Neural cell (in vitro differentiated cells): ENCODE measurements around the gene IL1R2. TPM values are rescaled to one million over a fixed set of nuclear protein-coding genes. Genes with fewer than 3 reads are reported as not detected.

Source experiments
- H2AFZ ChIP-seq: fragments of 200-600, 300-800 bp; sonication (generic), shearing (Covaris generic); 2 replicates; pipeline ENCODE4 v1.6.0; 2014; ENCODE audit warnings: low read depth, mild to moderate bottlenecking, antibody characterized with exemption, low read length, moderate library complexity
- H3F3A ChIP-seq: fragments of 200-600 bp; shearing (Covaris generic); 2 replicates; pipeline ENCODE4 v1.6.1; 2016; ENCODE audit warnings: mild to moderate bottlenecking, moderate library complexity, mixed read lengths, antibody characterized with exemption, low read length; ENCODE audit not compliant: insufficient read depth, poor library complexity, severe bottlenecking
- H3K27ac ChIP-seq: fragments of 200-600, 300-800 bp; sonication (generic), shearing (Covaris generic); 2 replicates; pipeline ENCODE4 v1.5.1; 2014; ENCODE audit warnings: mild to moderate bottlenecking, low read length, moderate library complexity
- H3K27me3 ChIP-seq: fragments of 300-800, 200-600 bp; sonication (generic), shearing (Covaris generic); 2 replicates; pipeline ENCODE4 v1.6.0; 2014; ENCODE audit warnings: mild to moderate bottlenecking, low read depth, low read length, moderate library complexity; ENCODE audit not compliant: insufficient read depth
- H3K36me3 ChIP-seq: fragments of 300-800, 200-600 bp; sonication (generic), shearing (Covaris generic); 2 replicates; pipeline ENCODE4 v1.5.1; 2014; ENCODE audit warnings: mild to moderate bottlenecking, antibody characterized with exemption, low read length, moderate library complexity; ENCODE audit not compliant: insufficient read depth
- H3K4me2 ChIP-seq: fragments of 300-800, 200-600 bp; sonication (generic), shearing (Covaris generic); 2 replicates; pipeline ENCODE4 v1.6.0; 2014; ENCODE audit warnings: mild to moderate bottlenecking, low read length
- H3K4me3 ChIP-seq: fragments of 300-800, 200-600 bp; sonication (generic), shearing (Covaris generic); 2 replicates; pipeline ENCODE4 v1.5.1; 2014; ENCODE audit warnings: mild to moderate bottlenecking, low read length, moderate library complexity
- H3K79me2 ChIP-seq: fragments of 200-600 bp; shearing (Covaris generic); replicated peaks from 2 replicates; pipeline ENCODE4 v1.6.0; 2014; ENCODE audit warnings: mild to moderate bottlenecking, low read length, moderate library complexity; ENCODE audit not compliant: insufficient read depth
- H3K9ac ChIP-seq: fragments of 300-800, 200-600 bp; sonication (generic), shearing (Covaris generic); 2 replicates; pipeline ENCODE4 v1.6.1; 2016; ENCODE audit warnings: mild to moderate bottlenecking, low read length, mixed read lengths
- H3K9me2 ChIP-seq: fragments of 200-600 bp; shearing (Covaris generic); 2 replicates; pipeline ENCODE4 v1.6.1; 2016; ENCODE audit warnings: mild to moderate bottlenecking, low read length, mixed read lengths; ENCODE audit not compliant: insufficient read depth
- H3K9me3 ChIP-seq: fragments of 200-600, 300-800 bp; sonication (generic), shearing (Covaris generic); 2 replicates; pipeline ENCODE4 v1.6.1; 2016; ENCODE audit warnings: mild to moderate bottlenecking, mixed run types, low read length, moderate library complexity, mixed read lengths
- H4K20me1 ChIP-seq: fragments of 200-600 bp; shearing (Covaris generic); 2 replicates; pipeline ENCODE4 v1.6.1; 2016; ENCODE audit warnings: mild to moderate bottlenecking, mixed run types; ENCODE audit not compliant: insufficient read depth
- EP300 ChIP-seq: fragments of 450-650 bp; conservative IDR thresholded peaks from 2 replicates; pipeline ENCODE4 v1.6.1; 2014; ENCODE audit warnings: antibody characterized with exemption, mild to moderate bottlenecking, moderate library complexity; ENCODE audit not compliant: poor library complexity, severe bottlenecking
- EZH2 ChIP-seq: fragments of 200-600, 300-800 bp; shearing (Covaris generic), sonication (generic); IDR thresholded peaks from 2 replicates; pipeline ENCODE4 v1.6.1; 2014; ENCODE audit warnings: antibody characterized with exemption, low read length, borderline replicate concordance, mild to moderate bottlenecking; ENCODE audit not compliant: insufficient read depth, poor library complexity, severe bottlenecking
- MXI1 ChIP-seq: fragments of 450-650 bp; conservative IDR thresholded peaks from 2 replicates; pipeline ENCODE4 v1.6.1; 2014; ENCODE audit warnings: antibody characterized with exemption, mild to moderate bottlenecking; ENCODE audit not compliant: poor library complexity, severe bottlenecking
- POLR2AphosphoS5 ChIP-seq: IDR thresholded peaks from 2 replicates; pipeline ENCODE4 v1.6.1; 2012
- RAD21 ChIP-seq: fragments of 450-650 bp; conservative IDR thresholded peaks from 2 replicates; pipeline ENCODE4 v1.6.1; 2014; ENCODE audit warnings: antibody characterized with exemption, mild to moderate bottlenecking, moderate library complexity
- SMC3 ChIP-seq: fragments of 450-650 bp; conservative IDR thresholded peaks from 2 replicates; pipeline ENCODE4 v1.6.1; 2014; ENCODE audit warnings: antibody characterized with exemption, mild to moderate bottlenecking, moderate library complexity; ENCODE audit not compliant: poor library complexity
- TAF1 ChIP-seq: IDR thresholded peaks from 2 replicates; pipeline ENCODE4 v1.6.1; 2012; ENCODE audit warnings: low read depth
- polyA plus RNA-seq: library from polyadenylated mRNA; depleted of rRNA; stranded (reverse); fragments of >200 nt; gene quantifications from 2 replicates; pipeline ENCODE4 v1.2.3, GENCODE V29; 2014
- TF ChIP-seq, protein P1 (sequence below): fragments of 450-650 bp; IDR thresholded peaks from 2 replicates; pipeline ENCODE4 v1.5.1; 2014; ENCODE audit warnings: antibody characterized with exemption, mild to moderate bottlenecking, moderate library complexity; ENCODE audit not compliant: poor library complexity, severe bottlenecking
- TF ChIP-seq, protein P2 (sequence below): IDR thresholded peaks from 2 replicates; pipeline ENCODE4 v1.6.1; 2012; ENCODE audit warnings: borderline replicate concordance

IL1R2 gene
- polyA plus RNA-seq, 1 donor from 2014 or later = not detected

DNA sequence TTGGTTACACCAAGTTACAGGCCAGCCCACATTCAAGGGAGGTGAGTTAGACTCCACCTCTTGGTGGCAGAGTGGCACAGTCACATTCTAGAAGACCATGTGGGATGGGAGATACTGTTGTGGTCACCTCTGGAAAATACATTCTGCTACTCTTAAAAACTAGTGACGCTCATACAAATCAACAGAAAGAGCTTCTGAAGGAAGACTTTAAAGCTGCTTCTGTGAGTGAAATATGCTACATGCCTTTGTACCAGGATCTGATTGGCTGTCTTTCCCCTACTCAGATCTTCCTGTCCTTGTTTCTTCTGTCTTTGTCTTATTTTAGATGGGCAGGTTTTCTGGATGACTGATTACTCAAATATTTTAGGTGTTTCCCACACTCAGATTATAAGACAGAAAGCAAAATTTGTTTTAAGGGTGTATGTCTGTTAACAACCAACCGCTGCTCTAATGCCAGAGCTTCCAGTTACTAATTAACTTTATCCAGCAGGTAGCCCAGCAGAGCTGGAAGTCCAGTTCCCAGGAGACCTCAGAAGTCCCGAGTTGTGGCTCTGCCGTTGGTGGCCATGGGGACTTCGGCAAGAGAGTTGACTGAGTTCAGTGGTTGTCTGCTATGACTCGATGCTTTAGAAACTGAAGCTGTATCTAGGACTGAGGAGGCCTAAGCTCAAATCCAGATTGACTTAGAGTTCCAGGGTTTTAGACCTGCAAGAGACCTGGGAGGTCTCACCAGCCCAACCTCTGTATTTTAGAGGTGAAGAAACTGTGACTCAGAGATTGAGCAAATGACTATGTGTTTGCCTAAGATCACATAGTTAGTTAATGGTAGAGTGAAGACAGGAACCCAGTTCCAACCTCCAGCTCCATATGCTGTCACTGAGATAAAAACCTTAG is 7.4 kb downstream of the IL1R2 start:
- Histone ChIP-seq H4K20me1 (no peaks in the 10 kb centered on the region), H3F3A (no peaks in the 10 kb centered on the region), H3K27me3 (no peaks in the 10 kb centered on the region), H3K27ac (no peak overlapping the region), H3K9me3 (no peaks in the 10 kb centered on the region), H3K4me3 (no peak overlapping the region), H3K9me2 (no peaks in the 10 kb centered on the region), H3K4me2 (no peak overlapping the region), H3K36me3 (no peaks in the 10 kb centered on the region), H2AFZ (no peak overlapping the region), H3K9ac (no peak overlapping the region), H3K79me2 (no peaks in the 10 kb centered on the region)
- TF ChIP-seq, protein P1, sequence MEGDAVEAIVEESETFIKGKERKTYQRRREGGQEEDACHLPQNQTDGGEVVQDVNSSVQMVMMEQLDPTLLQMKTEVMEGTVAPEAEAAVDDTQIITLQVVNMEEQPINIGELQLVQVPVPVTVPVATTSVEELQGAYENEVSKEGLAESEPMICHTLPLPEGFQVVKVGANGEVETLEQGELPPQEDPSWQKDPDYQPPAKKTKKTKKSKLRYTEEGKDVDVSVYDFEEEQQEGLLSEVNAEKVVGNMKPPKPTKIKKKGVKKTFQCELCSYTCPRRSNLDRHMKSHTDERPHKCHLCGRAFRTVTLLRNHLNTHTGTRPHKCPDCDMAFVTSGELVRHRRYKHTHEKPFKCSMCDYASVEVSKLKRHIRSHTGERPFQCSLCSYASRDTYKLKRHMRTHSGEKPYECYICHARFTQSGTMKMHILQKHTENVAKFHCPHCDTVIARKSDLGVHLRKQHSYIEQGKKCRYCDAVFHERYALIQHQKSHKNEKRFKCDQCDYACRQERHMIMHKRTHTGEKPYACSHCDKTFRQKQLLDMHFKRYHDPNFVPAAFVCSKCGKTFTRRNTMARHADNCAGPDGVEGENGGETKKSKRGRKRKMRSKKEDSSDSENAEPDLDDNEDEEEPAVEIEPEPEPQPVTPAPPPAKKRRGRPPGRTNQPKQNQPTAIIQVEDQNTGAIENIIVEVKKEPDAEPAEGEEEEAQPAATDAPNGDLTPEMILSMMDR = no peak
- no peak for TF ChIP-seq EZH2
- TF ChIP-seq EP300 = no peak
- TF ChIP-seq RAD21 = no peak
- TF ChIP-seq TAF1 = no peak
- no peak for TF ChIP-seq MXI1
- no peak for TF ChIP-seq SMC3
- TF ChIP-seq, protein P2, sequence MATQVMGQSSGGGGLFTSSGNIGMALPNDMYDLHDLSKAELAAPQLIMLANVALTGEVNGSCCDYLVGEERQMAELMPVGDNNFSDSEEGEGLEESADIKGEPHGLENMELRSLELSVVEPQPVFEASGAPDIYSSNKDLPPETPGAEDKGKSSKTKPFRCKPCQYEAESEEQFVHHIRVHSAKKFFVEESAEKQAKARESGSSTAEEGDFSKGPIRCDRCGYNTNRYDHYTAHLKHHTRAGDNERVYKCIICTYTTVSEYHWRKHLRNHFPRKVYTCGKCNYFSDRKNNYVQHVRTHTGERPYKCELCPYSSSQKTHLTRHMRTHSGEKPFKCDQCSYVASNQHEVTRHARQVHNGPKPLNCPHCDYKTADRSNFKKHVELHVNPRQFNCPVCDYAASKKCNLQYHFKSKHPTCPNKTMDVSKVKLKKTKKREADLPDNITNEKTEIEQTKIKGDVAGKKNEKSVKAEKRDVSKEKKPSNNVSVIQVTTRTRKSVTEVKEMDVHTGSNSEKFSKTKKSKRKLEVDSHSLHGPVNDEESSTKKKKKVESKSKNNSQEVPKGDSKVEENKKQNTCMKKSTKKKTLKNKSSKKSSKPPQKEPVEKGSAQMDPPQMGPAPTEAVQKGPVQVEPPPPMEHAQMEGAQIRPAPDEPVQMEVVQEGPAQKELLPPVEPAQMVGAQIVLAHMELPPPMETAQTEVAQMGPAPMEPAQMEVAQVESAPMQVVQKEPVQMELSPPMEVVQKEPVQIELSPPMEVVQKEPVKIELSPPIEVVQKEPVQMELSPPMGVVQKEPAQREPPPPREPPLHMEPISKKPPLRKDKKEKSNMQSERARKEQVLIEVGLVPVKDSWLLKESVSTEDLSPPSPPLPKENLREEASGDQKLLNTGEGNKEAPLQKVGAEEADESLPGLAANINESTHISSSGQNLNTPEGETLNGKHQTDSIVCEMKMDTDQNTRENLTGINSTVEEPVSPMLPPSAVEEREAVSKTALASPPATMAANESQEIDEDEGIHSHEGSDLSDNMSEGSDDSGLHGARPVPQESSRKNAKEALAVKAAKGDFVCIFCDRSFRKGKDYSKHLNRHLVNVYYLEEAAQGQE = no peak
- no peak for TF ChIP-seq POLR2AphosphoS5

DNA sequence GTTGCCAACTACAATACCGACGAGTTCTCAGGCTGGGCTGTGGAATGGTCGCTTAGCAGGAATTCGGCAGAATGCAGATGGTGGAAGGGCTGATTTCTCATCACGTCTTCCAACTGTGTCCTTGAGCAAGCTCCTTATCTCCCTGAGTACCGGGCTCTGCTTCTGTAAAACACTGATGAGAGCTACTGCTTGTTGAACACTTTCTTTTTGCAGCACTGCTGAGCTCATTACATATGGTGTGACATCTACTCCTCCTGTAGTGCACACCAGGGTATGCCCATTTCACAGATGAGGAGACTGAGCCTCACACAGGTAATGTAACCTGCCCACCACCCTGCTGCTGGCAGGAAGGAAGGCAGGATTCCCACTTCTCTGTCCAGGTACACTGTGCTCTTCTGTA is 8.3 kb downstream of the IL1R2 start:
- no peaks in the 10 kb centered on the region for H4K20me1 ChIP-seq
- no peak overlapping the region for H2AFZ ChIP-seq
- no peak overlapping the region for H3K9ac ChIP-seq
- H3F3A ChIP-seq = no peaks in the 10 kb centered on the region
- no peak overlapping the region for H3K27ac ChIP-seq
- no peaks in the 10 kb centered on the region for H3K79me2 ChIP-seq
- no peaks in the 10 kb centered on the region for H3K27me3 ChIP-seq
- H3K9me2 ChIP-seq = no peaks in the 10 kb centered on the region
- TF ChIP-seq EP300 = no peak
- no peak for TF ChIP-seq EZH2
- TF ChIP-seq SMC3 = no peak
- TF ChIP-seq, protein P1 = no peak
- TF ChIP-seq, protein P2 = no peak
- no peak for TF ChIP-seq POLR2AphosphoS5
- TF ChIP-seq RAD21 = no peak
- no peak for TF ChIP-seq TAF1
- no peak for TF ChIP-seq MXI1
- no peak overlapping the region for H3K4me3 ChIP-seq
- H3K36me3 ChIP-seq = no peaks in the 10 kb centered on the region
- no peak overlapping the region for H3K4me2 ChIP-seq
- no peaks in the 10 kb centered on the region for H3K9me3 ChIP-seq
